Panc1 (cell line): Measurements from ENCODE around the gene C12orf76.

ENCODE experiments used
- CTCF ChIP-seq: fragments of 450-650 bp; IDR thresholded peaks from 2 replicates; pipeline ENCODE4 v1.5.1; 2017; ENCODE audit warnings: mild to moderate bottlenecking
- POLR2AphosphoS5 ChIP-seq: IDR thresholded peaks from 2 replicates; pipeline ENCODE4 v1.6.1; 2012; ENCODE audit warnings: mild to moderate bottlenecking, low read depth, low read length, moderate library complexity
- TF ChIP-seq, protein P1 (sequence below), 2 experiments: IDR thresholded peaks; 2 replicates each; pipeline ENCODE4 v1.6.1; 2011 to 2012; ENCODE audit warnings: low read depth in 2 of 2, control low read depth in 1 of 2, low read length in 1 of 2, mild to moderate bottlenecking in 1 of 2, moderate library complexity in 1 of 2; ENCODE audit not compliant: insufficient read depth in 1 of 2

- TF ChIP-seq CTCF (no peak), POLR2AphosphoS5 (no peak)
- TF ChIP-seq, protein P1, sequence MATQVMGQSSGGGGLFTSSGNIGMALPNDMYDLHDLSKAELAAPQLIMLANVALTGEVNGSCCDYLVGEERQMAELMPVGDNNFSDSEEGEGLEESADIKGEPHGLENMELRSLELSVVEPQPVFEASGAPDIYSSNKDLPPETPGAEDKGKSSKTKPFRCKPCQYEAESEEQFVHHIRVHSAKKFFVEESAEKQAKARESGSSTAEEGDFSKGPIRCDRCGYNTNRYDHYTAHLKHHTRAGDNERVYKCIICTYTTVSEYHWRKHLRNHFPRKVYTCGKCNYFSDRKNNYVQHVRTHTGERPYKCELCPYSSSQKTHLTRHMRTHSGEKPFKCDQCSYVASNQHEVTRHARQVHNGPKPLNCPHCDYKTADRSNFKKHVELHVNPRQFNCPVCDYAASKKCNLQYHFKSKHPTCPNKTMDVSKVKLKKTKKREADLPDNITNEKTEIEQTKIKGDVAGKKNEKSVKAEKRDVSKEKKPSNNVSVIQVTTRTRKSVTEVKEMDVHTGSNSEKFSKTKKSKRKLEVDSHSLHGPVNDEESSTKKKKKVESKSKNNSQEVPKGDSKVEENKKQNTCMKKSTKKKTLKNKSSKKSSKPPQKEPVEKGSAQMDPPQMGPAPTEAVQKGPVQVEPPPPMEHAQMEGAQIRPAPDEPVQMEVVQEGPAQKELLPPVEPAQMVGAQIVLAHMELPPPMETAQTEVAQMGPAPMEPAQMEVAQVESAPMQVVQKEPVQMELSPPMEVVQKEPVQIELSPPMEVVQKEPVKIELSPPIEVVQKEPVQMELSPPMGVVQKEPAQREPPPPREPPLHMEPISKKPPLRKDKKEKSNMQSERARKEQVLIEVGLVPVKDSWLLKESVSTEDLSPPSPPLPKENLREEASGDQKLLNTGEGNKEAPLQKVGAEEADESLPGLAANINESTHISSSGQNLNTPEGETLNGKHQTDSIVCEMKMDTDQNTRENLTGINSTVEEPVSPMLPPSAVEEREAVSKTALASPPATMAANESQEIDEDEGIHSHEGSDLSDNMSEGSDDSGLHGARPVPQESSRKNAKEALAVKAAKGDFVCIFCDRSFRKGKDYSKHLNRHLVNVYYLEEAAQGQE (IDR thresholded peaks at IDR 0.05; ENCODE audit: insufficient read depth in 1 of 2, low read depth in 2 of 2, low read length in 1 of 2): no peak
Observed at GRCh38 chr12:109991586-109991985, 56.7 kb downstream of the C12orf76 start.
